Stimulated activated CD4-positive, alpha-beta T cell treated with anti-CD3 and anti-CD28 coated beads, Interleukin-15, amount 100 ng/mL, for 1 hour (primary cell): ENCODE measurements around the gene IPO11.

Experiments used
- DNase-seq, 2 donors: peaks; one replicate each; pipeline ENCODE4 v3.0.0-alpha.2; 2020; ENCODE audit warnings: low read depth in 1 of 2, low spot score in 1 of 2

The IPO11 gene

DNA sequence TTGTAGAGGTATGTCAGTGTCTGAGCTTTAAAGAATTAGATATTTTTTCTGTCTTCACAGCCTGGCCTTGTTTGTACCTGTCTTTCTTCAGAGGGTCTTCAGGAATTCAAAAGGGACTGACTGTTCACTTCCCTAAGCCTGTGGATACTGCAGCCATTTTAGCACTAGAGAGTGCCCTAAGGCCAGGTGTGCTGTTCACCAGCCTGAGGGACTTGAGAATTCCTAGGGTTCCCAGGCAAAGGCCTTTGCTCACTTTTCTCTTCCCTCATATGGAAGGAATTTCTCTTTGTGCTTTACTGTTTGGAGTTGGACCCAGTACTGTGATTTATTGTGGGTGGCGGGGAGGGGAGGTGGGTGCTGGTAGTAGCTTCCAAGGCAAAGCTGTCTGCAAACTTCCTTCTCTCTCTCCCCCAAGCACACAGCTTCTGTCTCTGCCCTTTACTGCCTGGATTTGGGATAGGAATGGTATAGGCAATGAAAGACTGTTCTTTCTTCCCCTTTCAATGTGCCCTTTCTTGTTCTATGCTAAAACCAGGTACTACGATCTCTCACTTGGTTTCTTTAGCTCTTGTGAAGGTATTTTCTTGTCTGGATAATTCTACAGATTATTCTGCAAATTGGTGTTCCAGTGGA is 156.4 kb downstream of the IPO11 start:
- DNase-seq, result no peak

DNA sequence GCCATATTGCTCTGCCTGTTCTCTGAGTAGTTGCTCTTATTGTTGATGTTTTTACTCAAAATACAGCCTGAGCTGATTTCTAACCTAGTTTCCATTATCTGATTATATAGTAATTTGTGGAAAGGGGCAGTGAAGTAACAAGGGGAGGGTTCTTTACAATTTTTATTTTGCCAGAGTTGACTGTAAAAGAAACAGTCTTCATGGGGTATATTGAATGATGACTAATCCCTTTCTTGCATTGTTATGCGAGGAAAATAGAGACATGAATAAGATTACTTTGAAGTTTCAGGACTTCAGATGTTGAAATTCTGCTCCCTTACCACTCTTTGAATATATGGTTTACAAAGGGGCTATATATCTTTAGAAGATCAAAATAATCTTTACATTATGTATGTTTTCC is 156.9 kb downstream of the IPO11 start:
- no peak for DNase-seq

DNA sequence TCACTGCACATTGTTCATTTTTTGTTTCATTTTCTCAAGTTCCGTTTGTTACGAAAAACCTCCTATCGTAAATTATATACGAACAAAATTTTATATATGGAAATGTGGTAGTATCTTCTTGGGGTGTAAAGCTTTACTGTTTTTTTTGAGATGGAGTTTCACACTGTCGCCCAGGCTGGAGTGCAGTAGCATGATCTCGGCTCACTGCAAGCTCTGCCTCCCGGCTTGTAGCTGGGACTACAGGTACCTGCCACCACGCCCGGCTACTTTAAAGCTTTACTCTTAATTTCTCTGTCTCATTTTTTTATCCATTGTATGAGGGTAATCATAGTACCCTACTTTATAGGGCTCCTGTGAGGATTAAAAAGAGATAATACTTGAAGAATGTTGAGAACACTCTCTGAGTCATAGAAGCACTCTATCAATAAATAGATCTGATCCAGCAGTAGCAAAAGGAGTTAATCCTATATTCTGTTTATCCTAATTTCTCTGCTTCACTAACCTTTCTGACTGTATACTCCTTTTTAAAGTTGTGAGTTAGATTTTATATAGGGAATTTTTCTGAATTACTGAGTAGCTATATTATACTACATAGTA is 160.5 kb downstream of the IPO11 start:
- no peak for DNase-seq

DNA sequence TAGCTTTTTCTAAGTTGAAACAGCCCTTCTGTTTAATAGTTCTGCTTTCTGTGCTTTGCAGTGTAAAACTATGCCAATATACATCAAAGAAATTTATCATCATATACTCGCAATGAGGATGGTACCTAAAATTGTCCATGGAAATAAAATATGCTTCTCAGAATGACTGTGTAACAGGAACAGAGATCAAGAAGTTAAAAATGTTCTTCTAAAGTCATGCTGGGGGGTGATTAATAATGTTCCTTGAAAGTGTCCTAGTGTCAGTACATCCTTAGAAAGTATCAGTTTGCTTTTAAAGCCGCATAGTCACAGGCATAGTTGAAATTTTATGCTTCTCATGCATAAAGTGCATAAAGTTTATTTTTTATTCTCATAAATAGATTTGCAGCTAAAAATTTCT is 162.0 kb downstream of the IPO11 start:
- no peak for DNase-seq

DNA sequence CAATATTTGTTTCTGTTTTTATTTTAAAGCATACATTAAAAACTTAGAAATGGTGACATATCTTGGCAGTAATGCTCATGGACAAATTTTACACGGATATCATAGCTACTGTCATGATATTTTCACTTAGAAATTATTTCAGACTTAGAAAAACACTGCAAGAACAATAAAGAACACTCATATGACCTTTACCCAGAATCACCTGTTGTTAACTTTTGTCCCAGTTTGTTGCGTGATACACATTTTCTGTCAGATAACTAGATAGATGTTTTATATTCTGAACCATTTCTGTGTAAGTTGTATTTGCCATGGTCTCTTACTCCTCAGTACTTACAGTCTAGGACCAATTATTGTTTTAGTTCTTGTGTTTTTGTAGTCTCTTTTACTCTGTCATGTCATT is 162.5 kb downstream of the IPO11 start:
- no peak for DNase-seq

DNA sequence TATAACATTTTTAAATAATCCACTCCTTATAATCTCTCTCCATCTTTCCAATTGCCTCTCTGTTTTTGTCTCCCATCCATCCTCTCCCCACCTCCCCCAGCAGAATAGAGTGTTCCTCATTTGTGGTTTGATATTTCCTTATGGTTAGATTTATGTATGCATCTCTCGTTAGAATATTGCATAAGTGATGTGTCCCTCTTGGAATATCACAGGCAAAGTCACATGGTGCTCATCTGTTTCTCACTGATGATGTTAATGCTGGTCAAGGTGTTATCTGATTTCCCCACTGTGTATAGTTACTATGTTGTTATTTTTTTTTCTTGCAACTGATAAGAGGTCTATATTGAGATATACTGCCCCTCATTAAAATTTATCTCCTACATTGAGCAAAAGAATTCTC is 162.9 kb downstream of the IPO11 start:
- DNase-seq, result no peak

DNA sequence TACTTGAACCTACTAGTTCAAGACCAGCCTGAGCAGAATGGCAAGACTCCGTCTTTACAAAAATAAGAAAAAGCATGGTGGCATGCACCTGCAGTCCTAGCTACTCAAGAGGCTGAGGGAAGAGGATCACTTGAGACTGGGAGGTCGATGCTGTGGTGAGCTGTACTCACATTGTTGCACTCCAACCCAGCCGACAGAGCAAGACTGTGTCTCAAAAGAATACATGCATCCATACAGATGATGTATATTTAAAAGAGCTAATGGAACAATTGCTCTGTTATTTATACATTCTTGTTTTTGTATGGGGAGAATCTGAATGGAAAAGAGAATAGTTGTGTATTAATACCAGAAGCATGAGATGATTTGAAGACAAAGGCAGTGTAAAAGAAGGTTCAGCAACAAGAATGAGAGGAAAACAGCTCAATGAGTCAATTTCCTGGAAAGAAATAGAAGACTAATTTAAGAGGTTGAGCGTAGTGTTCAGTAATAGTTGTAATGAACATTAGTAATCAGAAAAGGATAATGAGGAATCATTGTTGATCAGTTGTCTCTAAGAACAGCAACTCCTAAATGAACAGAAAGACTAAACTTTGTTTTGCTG is 164.1 kb downstream of the IPO11 start:
- no peak for DNase-seq

DNA sequence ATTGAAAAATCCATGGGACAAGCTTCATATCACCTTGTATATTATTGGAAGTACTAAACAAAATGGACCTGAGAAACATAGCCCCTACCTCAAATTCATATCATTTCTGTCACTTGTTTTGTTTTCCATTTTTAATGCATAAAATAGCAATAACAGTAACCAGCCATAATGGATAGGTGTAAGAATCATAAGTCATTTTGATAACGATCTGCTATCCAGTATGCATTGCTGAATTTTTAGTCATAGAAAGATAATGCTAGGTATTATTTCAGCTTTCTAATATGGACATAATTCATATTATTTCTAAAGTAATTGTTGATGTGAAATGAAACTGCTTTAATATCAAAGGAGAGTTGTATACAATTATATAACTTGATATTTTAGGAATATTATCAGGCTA is 164.9 kb downstream of the IPO11 start:
- no peak for DNase-seq

DNA sequence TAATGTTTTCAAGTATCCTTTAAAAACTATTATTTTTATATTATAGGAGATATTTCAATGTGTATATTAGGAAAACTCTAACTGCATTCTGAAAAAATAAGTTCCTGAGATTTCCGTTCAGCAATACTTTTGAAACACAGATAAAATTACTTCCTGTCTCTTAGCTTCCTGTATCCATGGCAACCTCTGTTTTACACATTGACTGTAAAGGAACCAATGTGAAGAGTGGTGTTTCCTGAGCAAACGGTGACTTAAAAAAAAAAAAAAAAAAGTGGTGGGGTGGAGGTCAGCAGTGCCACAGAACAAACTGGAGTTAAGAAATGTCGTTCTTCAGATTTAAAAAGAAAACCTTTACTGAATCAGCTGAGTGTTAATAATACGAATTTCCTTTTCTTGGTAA is 166.0 kb downstream of the IPO11 start, which contains the start of gene LRRC70:
TSS of gene LRRC70 (plus strand) at position 280 of the 400 bp plus-strand sequence. CDS start 620 bp downstream, outside the sequence.
- no peak for DNase-seq

DNA sequence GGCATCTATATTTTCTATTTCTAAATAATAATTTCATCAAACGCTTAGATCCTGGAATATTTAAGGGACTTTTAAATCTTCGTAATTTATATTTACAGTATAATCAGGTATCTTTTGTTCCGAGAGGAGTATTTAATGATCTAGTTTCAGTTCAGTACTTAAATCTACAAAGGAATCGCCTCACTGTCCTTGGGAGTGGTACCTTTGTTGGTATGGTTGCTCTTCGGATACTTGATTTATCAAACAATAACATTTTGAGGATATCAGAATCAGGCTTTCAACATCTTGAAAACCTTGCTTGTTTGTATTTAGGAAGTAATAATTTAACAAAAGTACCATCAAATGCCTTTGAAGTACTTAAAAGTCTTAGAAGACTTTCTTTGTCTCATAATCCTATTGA is 167.2 kb downstream of the IPO11 start:
- no peak for DNase-seq

DNA sequence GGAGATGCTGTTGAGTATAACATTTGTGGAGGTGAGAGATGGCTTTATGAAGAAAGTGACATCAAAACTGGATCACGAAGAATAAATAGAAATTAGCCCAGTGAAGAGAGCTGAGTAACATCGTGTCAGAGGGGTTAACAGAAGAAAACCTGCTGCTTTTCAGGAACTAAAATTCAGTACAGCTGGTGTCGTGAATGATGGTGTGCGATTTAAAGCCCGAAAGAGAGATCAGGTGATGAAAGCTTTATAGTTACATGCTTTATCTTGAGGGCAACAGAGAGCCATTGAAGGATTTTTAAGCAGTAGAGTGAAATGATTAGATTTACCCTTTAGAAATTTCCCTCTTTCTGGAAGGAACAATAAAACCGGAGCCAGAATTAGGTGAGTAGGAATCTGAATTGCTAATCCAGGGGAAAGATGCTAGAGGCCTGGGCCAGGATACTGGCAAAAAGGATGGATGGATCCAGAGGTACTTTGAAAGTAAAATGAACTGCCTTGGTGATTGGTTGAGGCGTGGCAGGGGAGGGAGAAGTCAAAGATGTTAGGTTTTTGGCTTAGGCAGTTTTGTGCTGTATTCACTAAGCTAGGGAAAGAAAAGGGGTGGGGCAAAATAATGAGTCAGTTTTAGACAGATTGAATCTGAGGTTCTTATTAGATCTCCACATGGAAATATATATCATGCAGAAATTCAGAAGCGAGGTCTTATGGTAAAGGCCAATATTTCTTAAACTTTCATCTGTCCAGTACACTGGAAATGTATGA is 169.5 kb downstream of the IPO11 start:
- DNase-seq, result no peak

DNA sequence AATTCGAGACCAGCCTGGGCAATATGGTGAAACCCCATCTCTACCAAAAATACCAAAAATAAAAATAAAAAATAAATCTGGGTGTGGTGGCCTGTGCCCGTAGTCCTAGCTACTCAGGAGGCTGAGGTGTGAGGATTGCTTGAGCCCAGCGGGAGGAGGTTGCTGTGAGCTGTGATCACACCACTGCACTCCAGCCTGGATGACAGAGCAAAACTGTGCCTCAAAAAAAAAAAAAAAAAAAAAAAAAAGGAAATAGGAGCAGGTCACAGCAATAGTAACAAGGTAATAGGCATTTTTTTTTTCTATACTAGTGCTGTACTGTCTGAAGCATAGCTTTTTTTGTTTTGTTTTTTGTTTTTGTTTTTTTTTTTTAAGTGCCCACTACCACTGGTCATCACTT is 171.8 kb downstream of the IPO11 start:
- DNase-seq, result no peak

DNA sequence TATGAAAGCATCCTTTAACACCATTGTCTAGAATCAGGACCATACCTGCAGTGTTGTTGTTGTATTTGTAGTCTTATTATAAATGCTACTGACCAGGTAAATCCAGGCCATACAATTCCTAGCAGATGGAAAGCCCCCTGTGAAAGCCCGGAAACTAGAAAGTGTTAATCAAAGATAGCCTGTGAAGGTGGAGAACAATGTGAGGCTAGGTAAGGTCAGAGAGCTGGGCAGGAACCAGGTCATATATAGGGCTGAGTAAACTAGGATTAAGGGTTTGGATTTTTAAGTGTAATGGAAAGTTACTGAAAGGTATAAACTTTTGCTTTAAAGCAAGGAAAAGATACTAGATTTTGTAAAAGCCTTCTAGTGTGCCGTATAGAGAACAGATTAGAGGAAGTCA is 172.7 kb downstream of the IPO11 start:
- no peak for DNase-seq

DNA sequence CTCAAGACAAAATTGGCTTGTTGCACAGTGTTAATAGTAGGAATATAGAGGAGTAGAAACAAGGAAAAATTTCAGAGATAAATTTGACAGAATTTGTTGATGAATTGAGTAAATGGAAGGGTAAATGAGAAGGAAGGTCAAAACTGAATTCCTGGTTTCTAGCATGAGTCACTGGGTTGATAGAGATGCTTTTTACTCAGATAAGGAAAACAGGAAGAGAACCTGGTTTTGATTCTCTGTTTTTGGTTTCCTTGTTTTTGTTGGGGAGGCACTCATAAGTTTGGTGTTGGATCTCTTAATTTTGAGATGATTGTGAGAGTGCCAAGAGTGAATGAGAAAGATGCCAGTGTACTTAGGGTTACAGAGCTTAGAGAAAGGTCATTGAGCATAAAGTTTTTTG is 173.2 kb downstream of the IPO11 start:
- DNase-seq, result no peak

DNA sequence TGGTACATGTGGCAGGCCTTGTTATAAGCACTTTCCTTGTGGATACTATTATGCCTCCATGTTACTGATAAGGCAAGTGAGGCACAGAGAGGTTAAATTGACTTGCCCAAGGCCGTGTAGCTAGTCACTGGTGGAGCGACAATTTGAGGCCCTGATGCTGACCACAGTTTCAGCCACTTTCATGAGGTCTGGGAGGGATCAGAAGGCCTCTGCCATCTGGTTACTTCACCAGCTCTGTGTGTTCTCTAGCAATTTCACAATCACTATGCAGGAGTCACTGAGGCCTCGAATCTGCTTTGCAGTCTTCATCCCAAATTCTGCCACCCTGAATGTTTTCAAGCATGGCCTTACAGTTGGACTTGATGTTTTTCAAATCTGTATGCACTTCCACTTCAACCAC is 175.2 kb downstream of the IPO11 start:
- DNase-seq, result no peak

DNA sequence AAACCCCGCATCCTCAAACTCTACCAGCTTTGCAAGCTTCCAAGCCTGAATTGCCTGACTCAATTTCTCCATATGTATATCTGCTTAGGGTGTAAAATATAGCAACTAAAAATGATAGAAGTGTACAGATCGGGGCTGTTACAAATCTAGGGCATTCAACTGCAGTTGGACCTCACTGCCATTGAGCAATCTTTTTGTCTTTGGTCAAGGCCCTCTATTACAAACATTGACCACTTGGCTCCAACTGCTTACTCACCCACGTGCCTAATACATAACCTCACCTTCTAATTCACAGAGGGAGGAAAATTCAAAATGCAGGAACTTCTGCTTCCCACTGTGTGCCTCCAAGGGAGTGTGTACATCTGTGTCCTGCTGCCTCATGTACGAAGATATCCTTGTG is 176.1 kb downstream of the IPO11 start:
- no peak for DNase-seq

DNA sequence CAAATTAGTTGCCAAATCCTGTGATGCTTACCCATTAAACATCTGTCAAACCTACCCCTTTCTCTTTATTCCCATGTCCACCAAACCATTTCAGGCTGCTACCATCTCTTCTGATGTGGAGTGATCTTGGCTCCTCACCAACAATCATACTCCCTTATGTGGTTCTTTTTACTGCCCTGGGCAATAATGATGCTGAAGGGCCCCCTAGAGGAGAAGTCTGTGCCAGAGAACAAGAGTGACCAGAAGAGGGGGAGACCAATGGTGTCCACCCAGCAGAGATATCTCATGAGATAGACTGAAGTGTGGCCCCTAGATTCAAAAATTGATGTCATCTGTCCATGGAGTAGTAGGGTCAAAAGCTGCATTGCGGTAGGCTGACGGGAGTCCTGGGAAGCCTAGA is 176.9 kb downstream of the IPO11 start:
- DNase-seq, result no peak

DNA sequence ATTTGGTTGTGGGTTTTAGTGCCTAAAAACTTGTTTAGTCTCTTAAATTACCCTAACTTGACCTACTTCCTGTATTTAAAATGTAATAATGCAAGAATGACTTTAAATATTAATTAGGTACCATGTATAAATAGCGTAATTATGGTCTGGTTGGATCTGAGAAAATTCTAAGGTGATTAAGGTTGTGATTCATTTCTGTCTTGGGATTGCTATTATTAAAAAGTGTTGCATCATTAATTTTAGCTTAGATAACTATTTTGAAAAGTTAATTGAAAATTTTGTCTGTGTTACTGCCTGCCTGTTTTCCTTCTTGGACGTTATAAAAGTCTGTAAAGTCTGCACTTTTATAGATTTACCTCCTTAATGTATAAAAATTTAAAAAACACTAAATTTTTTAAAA is 177.8 kb downstream of the IPO11 start:
- DNase-seq, result no peak

DNA sequence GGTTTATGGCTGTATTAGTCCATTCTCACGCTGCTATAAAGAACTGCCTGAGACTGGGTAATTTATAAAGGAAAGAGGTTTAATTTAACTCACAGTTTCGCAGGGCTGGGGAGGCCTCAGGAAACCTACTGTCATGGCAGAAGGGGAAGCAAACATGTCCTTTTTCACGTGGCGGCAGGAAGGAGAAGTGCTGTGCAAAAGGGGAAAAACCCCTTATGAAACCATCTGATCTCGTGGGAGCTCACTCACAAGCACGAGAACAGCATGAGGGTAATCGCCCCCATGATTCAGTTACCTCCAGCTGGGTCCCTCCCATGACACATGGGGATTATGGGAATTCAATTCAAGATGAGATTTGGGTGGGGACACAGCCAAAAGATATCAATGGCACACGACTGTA is 180.0 kb downstream of the IPO11 start:
- no peak for DNase-seq

DNA sequence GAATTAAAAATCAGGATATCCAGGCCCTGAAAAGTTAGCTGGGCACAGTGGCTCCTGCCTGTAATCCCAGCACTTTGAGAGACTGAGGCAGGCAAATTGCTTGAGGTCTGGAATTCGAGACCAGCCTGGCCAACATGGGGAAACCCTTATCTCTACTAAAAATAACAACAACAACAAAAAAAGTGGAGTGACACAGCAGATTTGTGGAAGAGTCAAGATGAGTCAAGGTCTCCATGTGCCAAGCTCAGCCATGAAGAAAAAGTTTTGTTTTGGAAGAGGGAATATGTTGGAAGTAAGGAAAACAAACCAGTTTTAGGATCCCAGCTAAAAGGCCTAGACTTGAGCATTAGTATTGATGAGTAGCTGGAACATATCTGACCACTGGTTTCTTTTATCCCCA is 180.8 kb downstream of the IPO11 start:
- DNase-seq, result no peak

DNA sequence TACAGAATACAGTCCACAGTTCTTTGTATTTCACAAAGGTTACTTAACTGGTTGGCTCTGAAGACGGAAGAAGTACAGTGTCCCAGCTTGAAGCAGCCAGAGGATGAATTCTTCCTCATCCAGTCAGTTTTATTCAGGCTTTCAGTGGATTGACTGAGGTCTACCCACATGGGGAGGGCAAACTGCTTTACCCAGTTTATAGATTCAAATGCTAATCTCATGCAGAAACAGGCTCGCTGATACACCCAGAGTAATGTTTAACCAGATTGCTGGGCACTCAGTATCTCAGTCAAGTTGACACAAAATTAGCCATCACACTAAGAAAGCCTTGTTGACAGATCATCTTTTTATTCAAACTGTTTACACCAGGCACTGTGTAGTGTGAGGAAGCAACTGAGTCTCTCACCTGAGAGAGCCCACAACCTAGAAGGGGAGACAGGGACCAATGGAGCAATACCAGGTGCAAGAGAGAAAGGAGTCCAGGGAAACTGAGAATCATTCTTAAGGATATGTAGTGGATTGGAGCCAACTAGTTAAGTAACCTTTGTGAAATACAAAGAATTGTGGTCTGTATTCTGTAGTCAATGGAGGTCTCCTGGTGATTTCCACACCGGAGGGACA is 181.9 kb downstream of the IPO11 start:
- no peak for DNase-seq

DNA sequence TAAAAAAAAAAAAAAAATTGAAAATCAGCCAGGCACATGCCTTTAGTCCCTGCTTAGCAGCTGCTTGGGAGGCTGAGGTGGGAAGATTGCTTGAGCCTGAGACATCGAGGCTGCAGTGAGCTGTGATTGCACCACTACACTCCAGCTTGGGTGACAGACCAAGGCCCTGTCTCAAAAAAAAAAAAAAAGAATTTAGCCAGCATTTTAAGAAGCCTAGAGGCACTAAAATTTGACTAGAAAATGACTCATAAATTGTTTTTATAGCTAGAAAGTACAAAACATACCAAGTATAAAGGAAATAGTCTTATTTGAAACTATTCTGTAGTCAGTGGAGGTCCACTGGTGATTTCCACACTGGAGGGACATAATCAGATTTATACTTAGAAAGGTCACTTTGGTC is 183.5 kb downstream of the IPO11 start:
- DNase-seq, result no peak
